Motor neuron (in vitro differentiated cells): ENCODE measurements around the gene OR10A2. TPM values are rescaled to one million over a fixed set of nuclear protein-coding genes. Genes with fewer than 3 reads are reported as not detected.
A peak's percentile ranks its signal among the peaks of the same experiment; 100 is the strongest.

ENCODE experiments used
- ATAC-seq, 8 experiments: fragments of 200-7000 bp; cut with Tn5 transposase; replicated peaks in 6 of 8; 2 replicates each; pipeline ENCODE4 v1.8.0; 2021; ENCODE audit warnings: mild to moderate bottlenecking in 8 of 8, moderate library complexity in 8 of 8
- H3K27ac ChIP-seq, 2 donors: fragments of 250-450 bp; sonication (Bioruptor Pico); 2 replicates each; pipeline ENCODE4 v1.9.0; 2021; ENCODE audit warnings: antibody characterized with exemption in 2 of 2, mild to moderate bottlenecking in 2 of 2, moderate library complexity in 1 of 2
- H3K4me1 ChIP-seq, 2 donors: fragments of 250-450 bp; sonication (Bioruptor Pico); replicated peaks in 1 of 2; 2 replicates each; pipeline ENCODE4 v1.6.1; 2021; ENCODE audit warnings: antibody characterized with exemption in 2 of 2, mild to moderate bottlenecking in 2 of 2, moderate library complexity in 1 of 2
- H3K4me3 ChIP-seq, 5 donors: fragments of 250-450 bp; sonication (Bioruptor Pico); 2 replicates each; pipeline ENCODE4 v1.9.0; 2021; ENCODE audit warnings: antibody characterized with exemption in 5 of 5, mild to moderate bottlenecking in 5 of 5, moderate library complexity in 4 of 5
- WGBS, 10 experiments: fragments of 450-650 bp; shearing (Covaris generic); methylation state at CpG; one replicate each; pipeline ENCODE4 v1.0.0; 2022; 5-methylcytosine and 5-hydroxymethylcytosine counted together
- in situ Hi-C, 9 experiments: fragments of 400-800 bp; cut with MboI; loops; one replicate each; pipeline ENCODE4 v1.15.0; 2021; ENCODE audit warnings: low sequenced_read_pairs in 9 of 9, low pct_unique_long_range_greater_than_20kb in 2 of 9; ENCODE audit not compliant: unreplicated experiment in 9 of 9
- total RNA-seq, 8 experiments: library from RNA; unstranded; fragments of 300-600 nt; gene quantifications; 2 replicates each; pipeline versions ENCODE4 v1.2.3 to v1.2.4, GENCODE V29; 2022

The OR10A2 gene, protein sequence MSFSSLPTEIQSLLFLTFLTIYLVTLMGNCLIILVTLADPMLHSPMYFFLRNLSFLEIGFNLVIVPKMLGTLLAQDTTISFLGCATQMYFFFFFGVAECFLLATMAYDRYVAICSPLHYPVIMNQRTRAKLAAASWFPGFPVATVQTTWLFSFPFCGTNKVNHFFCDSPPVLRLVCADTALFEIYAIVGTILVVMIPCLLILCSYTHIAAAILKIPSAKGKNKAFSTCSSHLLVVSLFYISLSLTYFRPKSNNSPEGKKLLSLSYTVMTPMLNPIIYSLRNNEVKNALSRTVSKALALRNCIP
- 1 to 10 TPM in 1 of 8 experiments, under 1 TPM in 6, not detected in 1; 0.05 to 1.3 (median 0.50) TPM for total RNA-seq

DNA sequence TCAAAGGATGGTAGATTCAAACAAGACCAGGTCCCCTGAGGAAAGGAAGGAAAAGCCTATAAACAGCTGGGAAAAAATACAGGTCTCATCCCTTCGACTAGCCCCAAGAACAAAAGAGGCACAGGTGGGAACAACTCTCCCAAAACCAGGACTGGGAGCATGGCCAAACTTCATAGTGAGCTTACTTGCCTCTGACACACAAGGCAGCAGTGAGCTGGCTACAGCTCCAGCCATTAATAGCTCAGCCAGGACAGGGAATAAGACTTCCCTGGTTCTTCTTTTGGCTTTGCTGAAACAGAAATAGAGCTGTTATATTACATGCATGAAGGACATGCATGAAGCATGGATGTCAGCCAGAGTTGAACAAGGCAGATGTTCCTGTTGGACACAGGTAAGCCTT, at the start of gene OR10A2:
Gene OR10A2, plus strand, starts transcription at position 97 of the 400 bp plus-strand sequence. CDS start 6,698 bp downstream, outside the sequence.
- peak in 1 of 8 experiments; percentile 43 for ATAC-seq
- 0 to 100% (median 0%) methylated on average over 1 of the region's 1 CpG; no CpG with 5 or more reads in 5 of the 10 experiments for WGBS, 10 experiments
- Histone ChIP-seq H3K4me3 (no peak within 1 kb of the TSS), H3K27ac (no peak within 1 kb of the TSS), H3K4me1 (no peaks in the 10 kb centered on the region)
- in situ Hi-C loops = no loop called here

DNA sequence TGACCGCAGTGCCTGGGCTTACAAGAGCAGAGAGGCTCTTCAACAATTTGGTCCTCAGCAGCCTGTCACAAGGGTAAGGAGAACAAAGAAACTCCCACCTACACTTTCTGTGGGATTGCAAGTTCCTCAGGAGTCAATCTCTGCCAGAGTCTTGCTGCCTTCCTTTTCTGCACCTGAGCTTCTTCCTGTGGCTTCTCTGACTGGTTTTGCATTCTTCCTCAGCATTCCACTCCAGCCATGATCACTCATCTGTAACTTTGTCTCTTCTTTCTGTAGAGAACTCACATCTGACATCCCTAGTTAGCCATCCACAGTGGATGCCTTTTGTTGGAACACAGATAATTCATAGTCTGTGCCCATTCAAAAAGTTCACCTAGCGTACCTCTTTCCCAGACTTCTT, 49.2 kb upstream of the OR10A2 start:
- 33 to 100% (median 64%) methylated on average over 1 to 2 of the region's 2 CpGs; no CpG with 5 or more reads in 2 of the 10 experiments for WGBS, 10 experiments
- ATAC-seq = no peak
- Histone ChIP-seq H3K4me3 (no peak overlapping the region), H3K27ac (no peak overlapping the region), H3K4me1 (no peaks in the 10 kb centered on the region)
- in situ Hi-C loops = no loop called here

DNA sequence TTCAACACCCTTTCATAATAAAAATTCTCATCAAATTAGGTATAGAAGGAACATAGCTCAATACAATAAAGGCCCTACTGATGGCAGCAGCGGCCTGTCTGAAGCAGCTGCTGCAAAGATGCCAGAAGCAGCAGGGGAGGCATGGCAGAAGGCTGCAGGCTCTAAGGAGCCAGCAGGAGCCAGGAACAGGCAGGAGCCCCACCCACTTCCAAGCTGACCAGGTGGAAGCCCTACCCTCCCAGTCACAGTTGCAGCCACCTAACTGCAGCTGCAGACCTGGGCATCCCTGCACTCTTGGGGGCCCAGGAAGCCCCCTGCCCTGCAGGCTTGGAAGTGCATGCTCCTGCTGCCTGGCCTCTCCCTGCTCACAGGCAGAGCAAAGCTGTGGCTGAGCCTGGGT, 45.2 kb upstream of the OR10A2 start:
- in situ Hi-C loops = no loop called here
- no peaks in the 10 kb centered on the region for H3K4me1 ChIP-seq
- peak in 5 of 8 experiments; percentile 33 to 98 (median 76) for ATAC-seq
- no peak overlapping the region for H3K27ac ChIP-seq
- WGBS, 10 experiments = 0 to 86% (median 54%) methylated on average over 1 of the region's 1 CpG; no CpG with 5 or more reads in 4 of the 10 experiments
- H3K4me3 ChIP-seq = no peak overlapping the region

DNA sequence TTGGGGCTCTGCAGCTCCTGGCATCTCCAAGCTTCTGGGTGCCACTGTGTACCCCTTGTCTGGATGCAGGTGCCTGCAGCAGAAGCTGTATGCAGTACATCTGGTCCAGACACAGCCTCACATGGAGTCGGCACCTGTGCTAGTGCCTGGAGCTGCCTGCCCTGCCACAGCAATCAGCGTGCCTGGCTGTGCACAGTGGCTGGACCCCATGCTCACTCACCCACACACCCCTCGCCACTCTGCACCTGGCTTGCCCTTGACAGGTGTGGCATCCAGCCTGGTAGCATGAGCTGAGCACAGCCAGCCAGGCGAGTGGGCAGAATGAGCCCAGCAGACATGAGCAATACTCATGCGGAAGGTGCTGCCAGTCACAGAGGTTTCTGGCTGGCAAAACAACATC, 43.9 kb upstream of the OR10A2 start:
- WGBS, 10 experiments = 83 to 100% methylated on average over 1 of the region's 5 CpGs; no CpG with 5 or more reads in 8 of the 10 experiments
- in situ Hi-C loops = no loop called here
- H3K4me1 ChIP-seq = no peaks in the 10 kb centered on the region
- H3K27ac ChIP-seq = no peak overlapping the region
- H3K4me3 ChIP-seq = no peak overlapping the region
- ATAC-seq = no peak

DNA sequence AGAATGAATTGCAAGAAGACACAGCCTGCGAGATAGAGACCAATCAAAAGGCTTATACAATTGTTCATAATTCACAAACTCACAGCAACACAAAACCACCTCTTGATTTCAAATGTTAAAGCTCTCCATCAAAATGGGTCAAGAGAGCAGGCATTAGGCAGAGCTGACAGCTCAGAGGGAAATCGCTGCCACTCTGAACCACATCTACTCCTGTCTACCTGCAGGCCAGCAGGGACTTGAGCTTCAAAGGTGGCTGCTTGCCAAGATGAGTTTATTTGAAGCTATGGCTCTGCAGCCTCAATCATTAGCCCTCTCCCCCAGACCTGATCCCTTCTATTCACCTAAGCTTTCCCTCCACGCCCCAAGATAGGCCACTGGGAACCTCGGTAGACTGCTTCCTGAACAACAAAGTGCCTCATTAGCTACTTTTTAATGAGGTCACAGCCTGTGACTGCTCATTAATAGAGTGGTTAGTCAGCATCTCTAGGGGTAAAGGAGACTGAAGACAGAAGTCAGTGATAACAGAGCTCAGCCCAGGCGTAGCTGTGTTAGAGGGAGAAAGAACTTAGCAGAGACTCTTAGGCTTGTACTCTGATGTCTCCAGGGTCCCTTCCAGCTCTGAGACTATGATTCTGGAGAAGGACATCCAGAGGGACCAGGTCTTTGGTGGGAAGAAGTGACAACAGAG, 38.6 kb upstream of the OR10A2 start:
- ATAC-seq = no peak
- in situ Hi-C loops = no loop called here
- WGBS, 10 experiments = 45 to 100% (median 84%) methylated on average over 1 to 5 of the region's 5 CpGs; no CpG with 5 or more reads in 4 of the 10 experiments
- H3K4me1 ChIP-seq = no peaks in the 10 kb centered on the region
- H3K27ac ChIP-seq = peak overlapping the region in 1 of 2 donors; percentile 51
- H3K4me3 ChIP-seq = no peak overlapping the region

DNA sequence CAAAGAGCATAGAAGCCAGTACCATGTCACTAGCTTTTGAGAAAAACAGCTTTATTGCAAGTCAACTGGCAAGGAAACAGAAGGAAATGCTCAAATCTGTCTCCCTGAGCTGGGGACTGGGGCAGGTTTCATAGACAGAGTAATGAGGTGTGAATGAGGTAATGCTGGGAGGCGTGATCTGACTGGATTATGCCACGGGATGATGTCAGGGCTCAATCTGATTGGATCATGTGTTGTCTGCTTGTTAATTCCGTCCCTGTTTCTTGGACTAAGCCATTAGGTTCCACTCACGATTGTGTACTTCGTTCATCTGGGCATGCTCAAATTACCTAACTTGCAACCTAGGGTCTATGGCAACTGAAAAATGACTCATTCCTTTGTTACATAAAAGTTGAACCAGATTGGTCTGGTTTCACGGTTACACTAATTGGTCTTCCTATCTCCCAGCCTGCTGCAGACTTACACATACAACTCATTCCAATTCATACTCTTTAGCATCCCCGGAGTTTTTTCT, 37.6 kb upstream of the OR10A2 start:
- 52 to 100% (median 79%) methylated on average over 1 to 6 of the region's 7 CpGs for WGBS, 10 experiments
- no peak overlapping the region for H3K4me3 ChIP-seq
- in situ Hi-C loops = loop anchor here in 1 of 9 experiments (25.0 kb wide), 1 partner anchor 88 kb away; no protein-coding TSS in a partner anchor
- peak overlapping the region in 1 of 2 donors; percentile 51 for H3K27ac ChIP-seq
- no peaks in the 10 kb centered on the region for H3K4me1 ChIP-seq
- peak in 5 of 8 experiments; percentile 92 to 98 (median 96) for ATAC-seq

DNA sequence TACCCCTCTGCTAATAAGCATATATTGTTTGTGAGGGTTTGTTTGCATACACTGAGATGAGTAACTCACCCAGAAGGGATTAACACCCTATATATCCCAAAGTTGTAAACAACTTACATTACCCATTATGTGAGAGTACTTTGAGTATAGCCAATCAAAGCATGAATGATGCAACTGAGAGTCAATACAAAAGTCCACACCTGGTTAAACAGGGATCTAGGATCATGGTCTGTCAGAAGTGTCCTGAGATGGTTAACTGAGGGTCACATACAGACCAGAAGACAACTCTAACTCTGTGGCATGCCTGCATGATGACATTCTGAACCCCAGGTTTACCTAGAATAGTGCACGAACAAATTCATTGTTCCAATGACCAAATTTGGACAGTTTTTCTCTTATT, 34.8 kb upstream of the OR10A2 start:
- in situ Hi-C loops = loop anchor here in 1 of 9 experiments (25.0 kb wide), 1 partner anchor 91 kb away; no protein-coding TSS in a partner anchor
- H3K27ac ChIP-seq = no peak overlapping the region
- no peak for ATAC-seq
- no peaks in the 10 kb centered on the region for H3K4me1 ChIP-seq
- H3K4me3 ChIP-seq = no peak overlapping the region
- 0 to 100% (median 83%) methylated on average over 1 of the region's 1 CpG; no CpG with 5 or more reads in 4 of the 10 experiments for WGBS, 10 experiments

DNA sequence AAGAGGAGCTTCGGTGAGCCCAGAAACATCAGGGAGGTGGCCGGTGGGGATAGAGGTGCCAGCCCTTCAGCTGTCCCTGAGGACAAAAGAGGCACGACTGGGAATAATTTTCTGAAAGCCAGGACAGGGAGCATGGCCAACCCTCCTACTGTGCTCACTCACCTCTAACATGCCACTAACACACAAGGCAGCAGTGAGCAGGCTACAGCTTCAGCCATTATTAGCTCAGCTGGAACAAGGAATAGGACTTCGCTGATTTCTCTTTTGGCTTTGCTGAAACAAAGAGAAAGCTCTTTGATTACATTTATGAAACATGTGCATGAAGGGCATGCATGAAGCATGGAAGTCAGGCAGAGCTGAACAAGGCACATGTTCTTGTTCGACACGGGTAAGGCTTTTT, 29.5 kb upstream of the OR10A2 start:
- Histone ChIP-seq H3K27ac (no peak overlapping the region), H3K4me3 (no peak overlapping the region), H3K4me1 (no peaks in the 10 kb centered on the region)
- no peak for ATAC-seq
- in situ Hi-C loops = loop anchor here in 1 of 9 experiments (25.0 kb wide), 1 partner anchor 96 kb away; no protein-coding TSS in a partner anchor
- WGBS, 10 experiments = 11 to 83% (median 67%) methylated on average over 1 to 6 of the region's 6 CpGs; no CpG with 5 or more reads in 1 of the 10 experiments

DNA sequence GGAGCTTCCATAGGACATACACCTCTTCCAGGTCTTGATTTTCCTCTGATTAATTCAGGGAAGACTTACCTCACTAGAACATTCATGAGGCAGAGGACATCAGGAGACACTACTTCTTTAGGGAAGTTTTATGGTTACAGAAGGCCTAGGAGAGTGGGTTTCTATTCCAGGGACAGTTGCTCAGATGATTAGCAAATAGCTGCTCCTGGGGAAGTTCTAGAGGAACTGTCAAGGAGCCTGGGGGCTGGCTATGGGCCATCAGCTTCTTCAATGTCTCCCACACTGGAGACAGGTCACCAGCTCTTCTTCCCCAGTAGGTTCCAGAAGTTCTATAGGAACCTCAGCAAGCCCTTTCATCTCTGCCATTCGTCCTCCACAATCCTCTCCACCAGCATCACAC, 28.8 kb upstream of the OR10A2 start:
- H3K27ac ChIP-seq = no peak overlapping the region
- in situ Hi-C loops = loop anchor here in 1 of 9 experiments (25.0 kb wide), 1 partner anchor 97 kb away; no protein-coding TSS in a partner anchor
- no peaks in the 10 kb centered on the region for H3K4me1 ChIP-seq
- H3K4me3 ChIP-seq = no peak overlapping the region
- WGBS, 10 experiments = 50 to 75% (median 67%) methylated on average over 1 of the region's 1 CpG; no CpG with 5 or more reads in 7 of the 10 experiments
- ATAC-seq = no peak

DNA sequence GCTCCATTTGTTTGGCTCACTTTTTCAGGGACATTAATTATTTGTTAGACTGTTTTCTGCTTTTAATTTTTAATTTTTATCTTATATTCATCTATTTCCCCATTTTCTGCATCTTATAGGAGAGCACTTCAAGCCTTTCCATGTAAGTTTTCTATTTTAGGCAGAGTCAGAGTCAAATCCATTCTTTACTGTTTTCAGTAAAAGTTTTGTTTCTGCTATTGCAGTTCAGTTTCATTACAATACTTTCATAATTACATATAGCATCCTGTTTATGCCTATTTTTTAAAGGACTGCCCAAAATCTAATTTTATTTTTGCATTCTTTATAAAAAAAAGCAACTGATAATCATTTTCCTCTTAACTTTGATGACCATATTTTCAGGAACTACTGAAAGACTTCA, 21.2 kb upstream of the OR10A2 start:
- no peak overlapping the region for H3K27ac ChIP-seq
- in situ Hi-C loops = loop anchor here in 1 of 9 experiments (25.0 kb wide), 1 partner anchor 104 kb away; no protein-coding TSS in a partner anchor

DNA sequence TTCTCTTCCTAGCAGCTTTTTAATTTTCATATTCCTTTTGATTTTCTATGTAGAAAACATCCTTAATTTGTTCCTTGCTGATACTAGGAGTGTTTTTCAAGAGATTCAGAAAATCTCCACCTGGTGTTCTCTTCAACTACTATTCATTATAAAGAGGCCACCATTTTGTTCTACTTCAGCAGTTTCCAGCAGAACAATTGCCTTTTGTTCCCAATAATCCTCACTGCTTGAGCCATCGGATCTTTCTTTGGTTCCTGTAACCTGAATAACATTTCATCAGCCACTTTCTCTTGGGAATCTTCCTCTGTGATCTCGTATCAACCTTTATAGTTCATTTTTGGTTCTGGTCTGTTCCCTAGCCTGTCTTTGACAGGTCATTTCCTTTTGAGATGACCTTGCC, 19.2 kb upstream of the OR10A2 start:
- no peak for ATAC-seq
- Histone ChIP-seq H3K4me1 (no peaks in the 10 kb centered on the region), H3K27ac (no peak overlapping the region), H3K4me3 (no peak overlapping the region)
- 15 to 88% (median 49%) methylated on average over 1 to 2 of the region's 2 CpGs for WGBS, 10 experiments
- in situ Hi-C loops = loop anchor here in 1 of 9 experiments (25.0 kb wide), 1 partner anchor 106 kb away; no protein-coding TSS in a partner anchor

More for the DNA sequence above, 21.2 kb upstream of the OR10A2 start:
- ATAC-seq = no peak
- Histone ChIP-seq H3K4me1 (no peaks in the 10 kb centered on the region), H3K4me3 (no peak overlapping the region)

DNA sequence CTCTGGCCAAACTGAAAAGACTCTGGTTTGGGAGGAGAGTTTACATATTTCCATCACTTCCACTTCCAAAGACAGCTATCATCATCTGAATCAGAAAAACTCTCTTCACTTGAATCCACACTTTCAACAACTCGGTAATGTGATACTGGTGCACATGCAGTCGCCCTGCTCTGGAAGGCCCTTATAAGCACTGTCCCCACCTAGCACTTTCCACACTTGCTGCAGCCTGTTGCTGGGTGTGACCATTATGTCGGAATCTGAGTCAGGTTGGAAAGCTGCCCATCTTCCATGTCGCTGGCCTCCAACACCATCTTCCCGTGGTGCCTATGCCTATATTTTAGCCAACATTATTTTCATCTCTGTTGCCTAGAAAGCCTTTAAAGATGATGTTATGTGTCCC, 18.5 kb upstream of the OR10A2 start:
- WGBS, 10 experiments = 13 to 100% (median 92%) methylated on average over 1 to 5 of the region's 5 CpGs; no CpG with 5 or more reads in 1 of the 10 experiments
- peak in 3 of 8 experiments; percentile 44 to 100 (median 100) for ATAC-seq
- in situ Hi-C loops = loop anchor here in 1 of 9 experiments (25.0 kb wide), 1 partner anchor 107 kb away; no protein-coding TSS in a partner anchor

DNA sequence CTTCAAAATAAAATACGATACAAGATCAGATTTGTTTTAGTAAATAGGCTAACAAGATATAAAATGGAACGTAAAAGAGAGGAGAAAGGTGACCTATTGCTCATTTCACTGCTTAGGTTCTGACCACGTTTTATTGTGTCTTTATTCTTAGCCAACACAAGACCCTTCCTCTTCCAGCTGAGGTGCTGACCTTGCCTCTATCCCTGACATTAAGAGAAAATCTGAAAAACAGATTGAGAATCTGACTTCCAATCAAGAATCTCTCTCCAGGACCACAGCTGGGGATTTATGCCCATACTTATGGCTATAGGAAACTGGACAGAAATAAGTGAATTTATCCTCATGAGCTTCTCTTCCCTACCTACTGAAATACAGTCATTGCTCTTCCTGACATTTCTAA, 17.5 kb upstream of the OR10A2 start, which contains the start of gene OR10A5:
Gene OR10A5, plus strand, starts transcription at position 301 of the 400 bp plus-strand sequence. Its CDS starts 0 bp downstream, at position 301.
- in situ Hi-C loops = loop anchor here in 1 of 9 experiments (25.0 kb wide), 1 partner anchor 108 kb away; no protein-coding TSS in a partner anchor
- Histone ChIP-seq H3K4me3 (no peak within 1 kb of the TSS), H3K4me1 (no peaks in the 10 kb centered on the region), H3K27ac (no peak within 1 kb of the TSS)
- 10 to 89% (median 61%) methylated on average over 2 to 3 of the region's 3 CpGs; no CpG with 5 or more reads in 1 of the 10 experiments for WGBS, 10 experiments
- ATAC-seq = no peak

More for the DNA sequence above, 18.5 kb upstream of the OR10A2 start:
- Histone ChIP-seq H3K27ac (no peak overlapping the region), H3K4me1 (no peaks in the 10 kb centered on the region), H3K4me3 (no peak overlapping the region)
